ENCODE measurements around the gene LGALS16.

- TF ChIP-seq, protein P1, sequence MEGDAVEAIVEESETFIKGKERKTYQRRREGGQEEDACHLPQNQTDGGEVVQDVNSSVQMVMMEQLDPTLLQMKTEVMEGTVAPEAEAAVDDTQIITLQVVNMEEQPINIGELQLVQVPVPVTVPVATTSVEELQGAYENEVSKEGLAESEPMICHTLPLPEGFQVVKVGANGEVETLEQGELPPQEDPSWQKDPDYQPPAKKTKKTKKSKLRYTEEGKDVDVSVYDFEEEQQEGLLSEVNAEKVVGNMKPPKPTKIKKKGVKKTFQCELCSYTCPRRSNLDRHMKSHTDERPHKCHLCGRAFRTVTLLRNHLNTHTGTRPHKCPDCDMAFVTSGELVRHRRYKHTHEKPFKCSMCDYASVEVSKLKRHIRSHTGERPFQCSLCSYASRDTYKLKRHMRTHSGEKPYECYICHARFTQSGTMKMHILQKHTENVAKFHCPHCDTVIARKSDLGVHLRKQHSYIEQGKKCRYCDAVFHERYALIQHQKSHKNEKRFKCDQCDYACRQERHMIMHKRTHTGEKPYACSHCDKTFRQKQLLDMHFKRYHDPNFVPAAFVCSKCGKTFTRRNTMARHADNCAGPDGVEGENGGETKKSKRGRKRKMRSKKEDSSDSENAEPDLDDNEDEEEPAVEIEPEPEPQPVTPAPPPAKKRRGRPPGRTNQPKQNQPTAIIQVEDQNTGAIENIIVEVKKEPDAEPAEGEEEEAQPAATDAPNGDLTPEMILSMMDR (IDR thresholded peaks at IDR 0.05), result no peak
- no peak for TF ChIP-seq POLR2A (IDR thresholded peaks at IDR 0.05)
Observed at GRCh38 chr19:39607561-39607960, 48.2 kb upstream of the LGALS16 start.

Data from suprapubic skin (tissue), 3 donors.